ENCODE measurements around the gene TMEM59L. TPM values are rescaled to one million over a fixed set of nuclear protein-coding genes. Genes with fewer than 3 reads are reported as not detected.

TMEM59L gene
- total RNA-seq, 1 experiment from 2014 or later: 2.4 TPM

- Histone ChIP-seq H3K9me3 (ENCODE audit: control insufficient read depth, insufficient read depth, low read depth, low read length) (no peaks in the 10 kb centered on the region), H3K36me3 (ENCODE audit: control insufficient read depth, insufficient read depth, low read length) (no peaks in the 10 kb centered on the region), H3K4me3 (ENCODE audit: low read depth in 2 of 2, low read length in 2 of 2) (no peak overlapping the region), H3K27ac (ENCODE audit: low read length) (no peak overlapping the region), H3K4me1 (ENCODE audit: control insufficient read depth, insufficient read depth, low read length) (peaks cover 7% of the 10 kb centered on the region; the same call in 1 of the 2 replicates), H3K27me3 (ENCODE audit: control insufficient read depth, insufficient read depth, low read length) (no peaks in the 10 kb centered on the region)
- intact Hi-C loops (cut with micrococcal nuclease; ENCODE audit: unreplicated experiment) (no loop called here), in situ Hi-C loops (cut with HindIII; ENCODE audit: low pct_unique_long_range_greater_than_20kb, low sequenced_read_pairs) (no loop called here)
- no TSS peak for BruUV-seq (replicated peaks)
- ChIA-PET CTCF (no interaction called here), POLR2A (no interaction called here)
- ATAC-seq (no peak), DNase-seq (ENCODE audit: low read depth, low spot score) (no peak)
- TF ChIP-seq REST (IDR thresholded peaks at IDR 0.05; ENCODE audit: insufficient read depth in 1 of 2, low read depth in 2 of 2, low read length in 1 of 2) (no peak), CTCF (IDR thresholded peaks at IDR 0.05) (no peak), TCF7L2 (IDR thresholded peaks at IDR 0.05; ENCODE audit: low read depth, low read length) (no peak), SIN3A (IDR thresholded peaks at IDR 0.05; ENCODE audit: borderline replicate concordance, insufficient read depth, low read depth, low read length) (no peak), POLR2AphosphoS5 (IDR thresholded peaks at IDR 0.05; ENCODE audit: low read depth, low read length) (no peak)
Observed at GRCh38 chr19:18659281-18660050, 46.8 kb downstream of the TMEM59L start.

- ATAC-seq (peak; percentile 76), DNase-seq (ENCODE audit: low read depth, low spot score) (no peak)
- no peaks in the 10 kb centered on the region for H3K9me3 ChIP-seq (ENCODE audit: control insufficient read depth, insufficient read depth, low read depth, low read length)
- CTCF ChIA-PET: no interaction called here
- BruUV-seq (replicated peaks): no TSS peak
- no peaks in the 10 kb centered on the region for H3K27me3 ChIP-seq (ENCODE audit: control insufficient read depth, insufficient read depth, low read length)
- intact Hi-C loops (cut with micrococcal nuclease; ENCODE audit: unreplicated experiment) (no loop called here), in situ Hi-C loops (cut with HindIII; ENCODE audit: low pct_unique_long_range_greater_than_20kb, low sequenced_read_pairs) (no loop called here)
- TF ChIP-seq CTCF (IDR thresholded peaks at IDR 0.05) (no peak), POLR2AphosphoS5 (IDR thresholded peaks at IDR 0.05; ENCODE audit: low read depth, low read length) (no peak), REST (IDR thresholded peaks at IDR 0.05; ENCODE audit: insufficient read depth in 1 of 2, low read depth in 2 of 2, low read length in 1 of 2) (no peak), SIN3A (IDR thresholded peaks at IDR 0.05; ENCODE audit: borderline replicate concordance, insufficient read depth, low read depth, low read length) (no peak), TCF7L2 (IDR thresholded peaks at IDR 0.05; ENCODE audit: low read depth, low read length) (no peak)
- POLR2A ChIA-PET: no interaction called here
- peaks cover 7% of the 10 kb centered on the region; the same call in 1 of the 2 replicates for H3K4me1 ChIP-seq (ENCODE audit: control insufficient read depth, insufficient read depth, low read length)
- no peak overlapping the region for H3K4me3 ChIP-seq (ENCODE audit: low read depth in 2 of 2, low read length in 2 of 2)
- H3K27ac ChIP-seq (ENCODE audit: low read length): peak overlapping the region; percentile 39; the same call in 1 of the 2 replicates
- H3K36me3 ChIP-seq (ENCODE audit: control insufficient read depth, insufficient read depth, low read length): no peaks in the 10 kb centered on the region
Observed at GRCh38 chr19:18660051-18660910, 47.6 kb downstream of the TMEM59L start.

Data from Panc1 (cell line).